IMR-90 (cell line): ENCODE measurements around the gene RILPL2. TPM values are rescaled to one million over a fixed set of nuclear protein-coding genes. Genes with fewer than 3 reads are reported as not detected.

Source experiments
- ATAC-seq: fragments of 200-7000 bp; cut with Tn5 transposase; 2 replicates; pipeline ENCODE4 v1.9.1; 2020; ENCODE audit warnings: low read depth, mild to moderate bottlenecking, moderate library complexity
- BruUV-seq: library from RNA; stranded (reverse); fragments of 400-500 nt; replicated peaks from 2 replicates; lab custom pipeline; 2021; lab: Mats Ljungman, UMichigan
- CTCF ChIA-PET: fragments of 300-600 bp; formaldehyde crosslinking; extraction: SDS; loops from one replicate; lab custom pipeline; 2021; ENCODE audit warnings: antibody characterized with exemption; lab: Yijun Ruan, JAX
- POLR2A ChIA-PET: fragments of 300-600 bp; sonication (Branson Sonifier 250); formaldehyde crosslinking; loops from one replicate; lab custom pipeline; 2022; ENCODE audit warnings: antibody characterized with exemption; ENCODE audit not compliant: unreplicated experiment; lab: Charles Lee
- DNase-seq: peaks from one replicate; pipeline ENCODE4 v3.0.0; 2013
- H2AFZ ChIP-seq: replicated peaks from 2 replicates; pipeline ENCODE3; 2013; ENCODE audit warnings: low read length, mild to moderate bottlenecking; ENCODE audit not compliant: poor library complexity
- H2AK5ac ChIP-seq: 2 replicates; pipeline ENCODE4 v1.6.1; 2013; ENCODE audit warnings: low read depth, low read length, inconsistent platforms
- H2AK9ac ChIP-seq: replicated peaks from 2 replicates; pipeline ENCODE3; 2013; ENCODE audit warnings: mild to moderate bottlenecking, low read depth, low read length, moderate library complexity; ENCODE audit not compliant: poor library complexity
- H2BK120ac ChIP-seq: 2 replicates; pipeline ENCODE4 v1.6.1; 2013; ENCODE audit warnings: low read depth, low read length, inconsistent platforms
- H2BK15ac ChIP-seq: 3 replicates; pipeline ENCODE4 v1.6.1; 2013; ENCODE audit warnings: low read depth, low read length, inconsistent platforms
- H2BK20ac ChIP-seq: 2 replicates; pipeline ENCODE4 v1.6.1; 2013; ENCODE audit warnings: low read depth, mild to moderate bottlenecking, inconsistent platforms, low read length, moderate library complexity
- H2BK5ac ChIP-seq: 2 replicates; pipeline ENCODE4 v1.6.1; 2013; ENCODE audit warnings: mild to moderate bottlenecking, low read depth, low read length, inconsistent platforms; ENCODE audit not compliant: poor library complexity, severe bottlenecking
- H3K14ac ChIP-seq: replicated peaks from 2 replicates; pipeline ENCODE4 v1.6.1; 2013; ENCODE audit warnings: low read depth, low read length, inconsistent platforms
- H3K18ac ChIP-seq: 2 replicates; pipeline ENCODE4 v1.6.1; 2013; ENCODE audit warnings: low read depth, low read length, control low read depth
- H3K23ac ChIP-seq: 2 replicates; pipeline ENCODE4 v1.6.1; 2013; ENCODE audit warnings: low read depth, low read length, inconsistent platforms
- H3K27ac ChIP-seq: 2 replicates; pipeline ENCODE4 v1.5.1; 2013; ENCODE audit warnings: mild to moderate bottlenecking, control low read depth, low read length; ENCODE audit not compliant: insufficient read depth
- H3K27me3 ChIP-seq: 2 replicates; pipeline ENCODE4 v1.6.1; 2013; ENCODE audit warnings: low read length; ENCODE audit not compliant: control insufficient read depth, insufficient read depth
- H3K36me3 ChIP-seq: 2 replicates; pipeline ENCODE4 v1.6.1; 2013; ENCODE audit warnings: low read length, mixed read lengths; ENCODE audit not compliant: control insufficient read depth, insufficient read depth
- H3K4ac ChIP-seq: 2 replicates; pipeline ENCODE4 v1.6.1; 2013; ENCODE audit warnings: low read depth, low read length, inconsistent platforms
- H3K4me1 ChIP-seq: 2 replicates; pipeline ENCODE4 v1.6.1; 2013; ENCODE audit warnings: low read length, mixed read lengths; ENCODE audit not compliant: control insufficient read depth, insufficient read depth
- H3K4me2 ChIP-seq: 2 replicates; pipeline ENCODE4 v1.6.1; 2013; ENCODE audit warnings: low read depth, mild to moderate bottlenecking, control low read depth, low read length, moderate library complexity
- H3K4me3 ChIP-seq: 2 replicates; pipeline ENCODE4 v1.5.1; 2013; ENCODE audit warnings: low read depth, mild to moderate bottlenecking, control low read depth, low read length, moderate library complexity; ENCODE audit not compliant: insufficient read depth
- H3K56ac ChIP-seq: 2 replicates; pipeline ENCODE4 v1.6.1; 2013; ENCODE audit warnings: low read length, inconsistent platforms; ENCODE audit not compliant: insufficient read depth; ENCODE audit errors: extremely low read depth
- H3K79me1 ChIP-seq, 2 experiments: 2 replicates each; pipeline ENCODE4 v1.6.1; 2013; ENCODE audit warnings: low read length in 2 of 2, inconsistent platforms in 1 of 2, low read depth in 1 of 2
- H3K9ac ChIP-seq: 2 replicates; pipeline ENCODE4 v1.6.1; 2013; ENCODE audit warnings: low read depth, low read length, control low read depth
- H3K9me1 ChIP-seq: 2 replicates; pipeline ENCODE4 v1.6.1; 2013; ENCODE audit warnings: low read length, inconsistent platforms; ENCODE audit not compliant: insufficient read depth
- H3K9me3 ChIP-seq: 2 replicates; pipeline ENCODE4 v1.6.1; 2013; ENCODE audit warnings: low read length; ENCODE audit not compliant: control insufficient read depth, insufficient read depth
- H4K20me1 ChIP-seq: 2 replicates; pipeline ENCODE4 v1.6.1; 2013; ENCODE audit warnings: low read length, inconsistent platforms; ENCODE audit not compliant: insufficient read depth
- H4K5ac ChIP-seq: 2 replicates; pipeline ENCODE4 v1.6.1; 2013; ENCODE audit warnings: mild to moderate bottlenecking, low read depth, low read length, control low read depth
- H4K8ac ChIP-seq, 2 experiments: 2 replicates each; pipeline ENCODE4 v1.6.1; 2013; ENCODE audit warnings: low read depth in 2 of 2, low read length in 2 of 2, control low read depth in 1 of 2, inconsistent platforms in 1 of 2
- H4K91ac ChIP-seq: 2 replicates; pipeline ENCODE4 v1.6.1; 2013; ENCODE audit warnings: low read depth, low read length, inconsistent platforms; ENCODE audit not compliant: insufficient read depth
- BHLHE40 ChIP-seq: fragments of 150-350 bp; IDR thresholded peaks from 2 replicates; pipeline ENCODE4 v1.6.1; 2016; ENCODE audit warnings: mild to moderate bottlenecking, low read depth, low read length
- CEBPB ChIP-seq: IDR thresholded peaks from 2 replicates; pipeline ENCODE4 v1.6.1; 2012; ENCODE audit warnings: low read depth, low read length, improper control_type of control experiment
- CHD1 ChIP-seq: IDR thresholded peaks from 2 replicates; pipeline ENCODE4 v1.6.1; 2012; ENCODE audit warnings: low read depth, low read length, improper control_type of control experiment
- FOS ChIP-seq: fragments of 150-350 bp; IDR thresholded peaks from 2 replicates; pipeline ENCODE4 v1.6.1; 2016; ENCODE audit warnings: low read depth, low read length
- MAFK ChIP-seq: IDR thresholded peaks from 2 replicates; pipeline ENCODE4 v1.6.1; 2012; ENCODE audit warnings: low read depth, low read length, improper control_type of control experiment
- MAZ ChIP-seq: IDR thresholded peaks from 2 replicates; pipeline ENCODE4 v1.6.1; 2012; ENCODE audit warnings: low read depth, mild to moderate bottlenecking, low read length, improper control_type of control experiment, moderate library complexity, borderline replicate concordance
- MXI1 ChIP-seq: IDR thresholded peaks from 2 replicates; pipeline ENCODE4 v1.6.1; 2012; ENCODE audit warnings: low read depth, mild to moderate bottlenecking, low read length, moderate library complexity, borderline replicate concordance
- POLR2A ChIP-seq: IDR thresholded peaks from 2 replicates; pipeline ENCODE4 v1.6.1; 2012; ENCODE audit warnings: mild to moderate bottlenecking, low read depth, low read length
- RCOR1 ChIP-seq: IDR thresholded peaks from 2 replicates; pipeline ENCODE4 v1.6.1; 2012; ENCODE audit warnings: mild to moderate bottlenecking, low read length, improper control_type of control experiment; ENCODE audit not compliant: insufficient replicate concordance
- RFX5 ChIP-seq: IDR thresholded peaks from 2 replicates; pipeline ENCODE4 v1.8.0; 2012; ENCODE audit warnings: low read depth, mild to moderate bottlenecking, low read length, moderate library complexity
- SMC3 ChIP-seq: fragments of 150-350 bp; IDR thresholded peaks from 2 replicates; pipeline ENCODE4 v1.6.1; 2016; ENCODE audit warnings: low read depth, mild to moderate bottlenecking, antibody characterized with exemption, low read length, moderate library complexity
- WGBS, 2 experiments: methylation state at CpG; one replicate each; pipeline versions ENCODE4 v1.1.5 to v1.1.7; 2013; ENCODE audit warnings: missing lambda C conversion rate in 2 of 2; ENCODE audit not compliant: insufficient read length in 1 of 2; ENCODE audit errors: extremely low coverage in 2 of 2; 5-methylcytosine and 5-hydroxymethylcytosine counted together
- dilution Hi-C: fragments of 300-500 bp; cut with HindIII; formaldehyde crosslinking; loops from one replicate; pipeline ENCODE4 v1.14.3; 2018; ENCODE audit warnings: low sequenced_read_pairs; ENCODE audit not compliant: unreplicated experiment
- in situ Hi-C: fragments of 300-500 bp; cut with MboI; formaldehyde crosslinking; loops from 3 replicates; pipeline ENCODE4 v1.14.3; 2019; ENCODE audit warnings: low sequenced_read_pairs, inconsistent platforms, mixed read lengths
- intact Hi-C: fragments of 100-400 bp; cut with micrococcal nuclease; formaldehyde crosslinking; loops from 2 replicates; pipeline ENCODE4 v1.10.0; 2022
- polyA plus RNA-seq, 3 experiments: library from polyadenylated mRNA; depleted of rRNA; stranded (reverse); fragments of >200 nt; gene quantifications; 2 replicates each; pipeline ENCODE4 v1.2.3, GENCODE V29; 2012; ENCODE audit warnings: low replicate concordance in 1 of 3
- total RNA-seq: library from RNA; depleted of rRNA; stranded (reverse); fragments of >200 nt; gene quantifications from 2 replicates; pipeline ENCODE4 v1.2.3, GENCODE V29; 2012
- TF ChIP-seq, protein P1 (sequence below): conservative IDR thresholded peaks from 2 replicates; pipeline ENCODE4 v1.5.1; 2012; ENCODE audit warnings: mild to moderate bottlenecking, low read depth, low read length, improper control_type of control experiment
- TF ChIP-seq, protein P2 (sequence below): fragments of 150-350 bp; IDR thresholded peaks from 2 replicates; pipeline ENCODE4 v1.6.1; 2017; ENCODE audit warnings: mild to moderate bottlenecking, antibody characterized with exemption, low read length, low read depth
- TF ChIP-seq, protein P3 (sequence below): fragments of 150-350 bp; IDR thresholded peaks from 2 replicates; pipeline ENCODE4 v1.6.1; 2016; ENCODE audit warnings: low read depth, mild to moderate bottlenecking, low read length, moderate library complexity, borderline replicate concordance

RILPL2 gene
- total and polyA plus RNA-seq, 2 of the 4 experiments (the other 2 are of a cell fraction) = 1.8 to 2.2 TPM

DNA sequence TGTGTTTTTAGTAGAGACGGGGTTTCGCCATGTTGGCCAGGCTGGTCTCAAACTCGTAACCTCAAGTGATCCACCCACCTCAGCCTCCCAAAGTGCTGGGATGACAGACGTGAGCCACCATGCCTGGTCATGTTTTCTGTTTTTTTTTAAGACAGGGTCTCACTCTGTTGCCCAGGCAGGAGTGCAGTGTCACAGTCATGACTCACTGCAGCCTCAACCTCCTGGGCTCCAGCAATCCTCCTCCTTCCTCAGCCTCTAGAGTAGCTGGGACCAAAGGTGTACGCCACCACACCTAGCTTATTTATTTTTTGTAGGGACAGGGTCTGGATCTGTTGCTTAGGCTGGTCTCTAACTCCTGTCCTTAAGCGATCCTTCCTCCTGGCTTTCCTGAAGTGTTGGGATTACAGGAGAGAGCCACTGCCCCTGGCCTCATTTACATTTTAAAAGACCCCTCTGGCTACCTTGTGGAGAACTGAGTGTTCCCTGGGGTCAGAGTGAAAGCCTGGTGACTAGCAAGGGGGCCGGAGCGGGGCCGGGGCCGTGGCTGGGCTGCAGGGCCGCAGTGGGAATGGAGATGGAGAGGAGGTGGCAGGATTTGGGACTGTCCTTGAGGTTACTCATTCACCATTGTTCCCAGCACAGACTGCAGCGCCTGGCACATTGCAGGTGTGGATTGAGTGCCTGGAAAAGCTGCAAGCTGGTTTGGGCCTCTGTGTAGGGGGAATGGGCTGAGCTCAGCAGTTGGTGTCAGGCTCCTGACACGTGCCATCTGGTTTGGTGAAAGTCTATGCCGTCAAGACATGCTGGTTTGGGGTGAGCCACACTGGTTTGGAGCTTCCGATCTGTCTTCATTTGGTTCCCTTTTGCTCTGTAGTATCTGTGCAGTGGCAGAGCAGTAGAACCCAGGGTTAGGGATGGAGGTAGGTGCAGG is 34.5 kb downstream of the RILPL2 start:
- Histone ChIP-seq H3K23ac (no peak overlapping the region), H3K27ac (no peak overlapping the region), H3K79me1 (peaks cover 16 to 55% of the 10 kb centered on the region in 2 experiments), H3K36me3 (peaks cover 56% of the 10 kb centered on the region), H2BK120ac (no peak overlapping the region), H2AK9ac (no peak overlapping the region), H4K20me1 (peaks cover 38% of the 10 kb centered on the region), H2AK5ac (no peak overlapping the region), H2BK5ac (no peak overlapping the region), H3K27me3 (no peaks in the 10 kb centered on the region), H4K8ac (no peak overlapping the region), H3K9ac (no peak overlapping the region), H3K4me2 (no peak overlapping the region), H3K4ac (no peak overlapping the region), H3K9me1 (peaks cover 2% of the 10 kb centered on the region; the same call in 1 of the 2 replicates), H2AFZ (no peak overlapping the region), H2BK15ac (no peak overlapping the region), H3K9me3 (no peaks in the 10 kb centered on the region), H4K91ac (no peak overlapping the region), H2BK20ac (no peak overlapping the region), H3K4me1 (peaks cover 4% of the 10 kb centered on the region; the same call in 1 of the 2 replicates), H4K5ac (no peak overlapping the region), H3K56ac (no peak overlapping the region), H3K18ac (no peak overlapping the region), H3K4me3 (no peak overlapping the region), H3K14ac (no peak overlapping the region)
- 0% methylated on average over 1 of the region's 15 CpGs; no CpG with 5 or more reads in 1 of the 2 experiments for WGBS, 2 experiments
- ATAC-seq (no peak), DNase-seq (no peak)
- no TSS peak for BruUV-seq
- intact Hi-C loops (no loop called here), in situ Hi-C loops (no loop called here), dilution Hi-C loops (no loop called here)
- POLR2A ChIA-PET = no interaction called here
- CTCF ChIA-PET = no interaction called here
- TF ChIP-seq MAFK (no peak), RFX5 (no peak), BHLHE40 (no peak), POLR2A (no peak), FOS (no peak), SMC3 (no peak), CHD1 (no peak), MAZ (no peak), MXI1 (no peak), RCOR1 (no peak), CEBPB (no peak)
- TF ChIP-seq, protein P1, sequence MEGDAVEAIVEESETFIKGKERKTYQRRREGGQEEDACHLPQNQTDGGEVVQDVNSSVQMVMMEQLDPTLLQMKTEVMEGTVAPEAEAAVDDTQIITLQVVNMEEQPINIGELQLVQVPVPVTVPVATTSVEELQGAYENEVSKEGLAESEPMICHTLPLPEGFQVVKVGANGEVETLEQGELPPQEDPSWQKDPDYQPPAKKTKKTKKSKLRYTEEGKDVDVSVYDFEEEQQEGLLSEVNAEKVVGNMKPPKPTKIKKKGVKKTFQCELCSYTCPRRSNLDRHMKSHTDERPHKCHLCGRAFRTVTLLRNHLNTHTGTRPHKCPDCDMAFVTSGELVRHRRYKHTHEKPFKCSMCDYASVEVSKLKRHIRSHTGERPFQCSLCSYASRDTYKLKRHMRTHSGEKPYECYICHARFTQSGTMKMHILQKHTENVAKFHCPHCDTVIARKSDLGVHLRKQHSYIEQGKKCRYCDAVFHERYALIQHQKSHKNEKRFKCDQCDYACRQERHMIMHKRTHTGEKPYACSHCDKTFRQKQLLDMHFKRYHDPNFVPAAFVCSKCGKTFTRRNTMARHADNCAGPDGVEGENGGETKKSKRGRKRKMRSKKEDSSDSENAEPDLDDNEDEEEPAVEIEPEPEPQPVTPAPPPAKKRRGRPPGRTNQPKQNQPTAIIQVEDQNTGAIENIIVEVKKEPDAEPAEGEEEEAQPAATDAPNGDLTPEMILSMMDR = no peak
- TF ChIP-seq, protein P2, sequence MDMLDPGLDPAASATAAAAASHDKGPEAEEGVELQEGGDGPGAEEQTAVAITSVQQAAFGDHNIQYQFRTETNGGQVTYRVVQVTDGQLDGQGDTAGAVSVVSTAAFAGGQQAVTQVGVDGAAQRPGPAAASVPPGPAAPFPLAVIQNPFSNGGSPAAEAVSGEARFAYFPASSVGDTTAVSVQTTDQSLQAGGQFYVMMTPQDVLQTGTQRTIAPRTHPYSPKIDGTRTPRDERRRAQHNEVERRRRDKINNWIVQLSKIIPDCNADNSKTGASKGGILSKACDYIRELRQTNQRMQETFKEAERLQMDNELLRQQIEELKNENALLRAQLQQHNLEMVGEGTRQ = no peak
- TF ChIP-seq, protein P3, sequence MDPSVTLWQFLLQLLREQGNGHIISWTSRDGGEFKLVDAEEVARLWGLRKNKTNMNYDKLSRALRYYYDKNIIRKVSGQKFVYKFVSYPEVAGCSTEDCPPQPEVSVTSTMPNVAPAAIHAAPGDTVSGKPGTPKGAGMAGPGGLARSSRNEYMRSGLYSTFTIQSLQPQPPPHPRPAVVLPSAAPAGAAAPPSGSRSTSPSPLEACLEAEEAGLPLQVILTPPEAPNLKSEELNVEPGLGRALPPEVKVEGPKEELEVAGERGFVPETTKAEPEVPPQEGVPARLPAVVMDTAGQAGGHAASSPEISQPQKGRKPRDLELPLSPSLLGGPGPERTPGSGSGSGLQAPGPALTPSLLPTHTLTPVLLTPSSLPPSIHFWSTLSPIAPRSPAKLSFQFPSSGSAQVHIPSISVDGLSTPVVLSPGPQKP = no peak
